NCI-H748 (cell line): ENCODE data around the gene SMAD1.
A peak's percentile ranks its signal among the peaks of the same experiment; 100 is the strongest.

ENCODE experiments used
- DNase-seq: peaks from one replicate; lab custom pipeline; 2025; ENCODE audit not compliant: unreplicated experiment; lab: John Stamatoyannopoulos, UW

The SMAD1 gene

DNA sequence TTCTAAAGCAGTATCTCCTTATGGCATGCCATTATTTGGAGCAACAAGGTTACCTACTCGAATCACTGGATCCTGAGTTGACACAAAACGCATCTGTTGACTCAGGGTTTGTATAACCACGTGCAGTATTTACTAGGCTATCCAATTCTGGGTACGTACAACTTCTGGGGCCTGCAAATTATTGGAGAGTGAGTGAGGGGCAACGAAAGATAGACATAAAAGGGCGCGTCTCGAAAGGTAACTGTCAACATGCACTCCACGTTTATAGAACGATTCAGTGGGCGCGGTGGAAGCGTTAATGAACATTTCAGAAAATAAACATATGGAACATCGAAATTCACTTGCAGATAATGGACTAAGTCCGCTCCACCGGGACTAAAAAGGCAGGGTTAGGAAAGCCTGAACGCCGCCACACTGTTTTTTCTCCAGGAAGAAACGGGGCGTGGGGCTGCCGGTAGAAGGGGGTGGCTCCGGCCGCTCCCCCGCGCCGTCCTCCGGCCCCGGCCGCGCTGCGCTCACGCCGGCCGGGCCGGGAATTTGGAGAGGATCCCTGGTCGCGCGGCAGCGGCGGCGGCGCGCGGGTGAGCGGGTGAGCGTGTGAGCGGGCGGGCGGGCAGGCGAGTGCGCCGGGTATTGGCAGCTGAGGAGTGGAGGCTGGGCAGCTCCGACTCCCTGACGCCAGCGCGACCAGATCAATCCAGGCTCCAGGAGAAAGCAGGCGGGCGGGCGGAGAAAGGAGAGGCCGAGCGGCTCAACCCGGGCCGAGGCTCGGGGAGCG lies at the start of gene SMAD1:
SMAD1 (plus strand) TSS at position 690 of the 778 bp plus-strand sequence. CDS start 32,761 bp downstream, outside the sequence.
- peak; percentile 75 for DNase-seq

DNA sequence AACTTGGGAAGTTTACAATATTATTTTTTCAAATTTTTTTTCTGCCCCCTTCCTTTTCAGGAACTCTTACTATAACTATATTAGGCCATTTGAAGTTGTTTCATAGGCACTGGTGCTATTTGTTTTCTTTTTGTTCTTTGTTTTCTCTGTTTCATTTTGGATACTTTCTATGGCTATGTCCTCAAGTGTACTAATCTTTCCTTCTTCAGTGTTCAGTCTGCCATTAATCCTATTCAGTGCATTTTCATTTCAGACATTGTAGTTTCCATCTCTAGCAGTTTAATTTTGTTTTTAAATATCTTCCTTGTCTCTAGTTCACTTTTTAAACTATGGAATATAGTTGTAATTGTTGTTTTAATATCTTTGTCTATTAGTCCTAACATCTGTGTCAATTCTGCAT lies 48.0 kb upstream of the SMAD1 start:
- no peak for DNase-seq

DNA sequence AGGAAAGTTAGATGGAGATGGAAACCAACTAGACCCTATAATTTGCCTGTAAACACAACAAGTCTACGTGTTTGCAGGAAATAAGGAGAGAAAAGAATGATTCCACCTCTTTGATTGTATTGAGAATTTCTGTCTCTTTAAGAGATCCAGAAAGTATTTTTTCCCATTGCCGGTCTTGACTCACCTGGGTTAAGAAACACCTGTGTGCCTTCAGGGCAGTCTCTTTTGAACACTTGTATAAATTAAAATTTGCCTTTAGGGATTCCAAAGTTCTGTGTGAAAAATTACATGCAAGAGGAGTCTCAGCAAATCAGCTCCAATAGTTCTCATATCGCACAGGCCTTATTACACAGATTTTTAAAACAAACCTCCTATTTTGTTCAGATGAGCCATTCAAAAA lies 46.0 kb upstream of the SMAD1 start:
- DNase-seq = no peak

DNA sequence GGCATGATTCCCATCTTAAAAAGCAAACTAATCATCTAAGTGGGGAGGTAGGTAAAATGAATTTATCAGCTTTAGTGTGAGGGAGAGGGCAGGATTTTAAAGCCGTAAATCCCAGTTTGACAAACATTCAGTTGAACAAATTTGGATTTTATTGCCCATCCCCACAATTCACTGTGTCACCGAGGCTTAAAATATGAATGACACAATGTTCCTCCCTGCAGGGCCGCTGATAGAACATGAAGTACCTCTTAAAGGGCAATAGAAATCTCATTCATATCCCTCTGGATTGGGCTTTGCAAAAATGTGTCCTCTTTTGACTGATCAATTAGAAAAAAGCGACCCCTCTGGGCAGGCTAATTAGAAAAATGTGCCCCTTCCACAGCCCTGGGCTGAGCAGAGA lies 45.5 kb upstream of the SMAD1 start:
- no peak for DNase-seq

DNA sequence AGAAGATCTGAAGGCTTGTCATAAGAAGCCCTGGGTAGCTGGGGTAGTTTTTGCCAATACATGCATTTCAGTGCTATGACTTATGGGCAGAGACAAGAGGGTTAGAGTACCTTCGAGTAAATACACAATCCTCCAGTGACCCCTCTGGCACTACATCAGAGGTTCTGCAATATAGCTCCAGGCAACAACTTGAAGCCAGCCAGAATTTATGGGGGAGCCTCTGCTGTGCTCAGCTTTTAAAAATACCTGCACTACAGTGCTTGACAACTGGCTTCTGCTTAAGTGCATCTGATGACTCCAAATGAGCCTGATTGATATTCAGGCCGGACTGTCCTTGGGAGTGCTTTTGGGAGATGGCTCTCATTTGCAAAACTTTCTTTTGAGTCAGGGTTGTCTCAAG lies 44.9 kb upstream of the SMAD1 start:
- DNase-seq = no peak

DNA sequence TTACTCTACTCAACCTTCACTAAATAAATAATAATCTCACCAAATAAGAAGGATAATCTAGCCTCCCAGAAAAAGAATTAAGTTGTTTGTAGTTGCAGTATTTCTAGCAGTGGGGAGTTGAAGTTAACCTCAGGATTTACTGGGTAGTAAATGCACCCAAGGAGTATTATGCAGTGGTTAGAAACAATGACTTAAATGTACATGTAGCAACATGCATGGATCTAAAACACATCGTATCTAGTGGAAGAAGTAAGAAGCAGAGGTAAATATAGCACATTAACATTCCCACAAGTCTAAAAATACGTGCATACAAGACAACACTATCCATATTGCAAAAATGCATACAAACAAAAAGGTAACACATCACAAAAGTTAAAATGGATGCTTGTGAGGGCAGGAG lies 44.2 kb upstream of the SMAD1 start:
- no peak for DNase-seq

GRCh38 chr4:145438298-145438697 lies 43.4 kb upstream of the SMAD1 start:
- no peak for DNase-seq

DNA sequence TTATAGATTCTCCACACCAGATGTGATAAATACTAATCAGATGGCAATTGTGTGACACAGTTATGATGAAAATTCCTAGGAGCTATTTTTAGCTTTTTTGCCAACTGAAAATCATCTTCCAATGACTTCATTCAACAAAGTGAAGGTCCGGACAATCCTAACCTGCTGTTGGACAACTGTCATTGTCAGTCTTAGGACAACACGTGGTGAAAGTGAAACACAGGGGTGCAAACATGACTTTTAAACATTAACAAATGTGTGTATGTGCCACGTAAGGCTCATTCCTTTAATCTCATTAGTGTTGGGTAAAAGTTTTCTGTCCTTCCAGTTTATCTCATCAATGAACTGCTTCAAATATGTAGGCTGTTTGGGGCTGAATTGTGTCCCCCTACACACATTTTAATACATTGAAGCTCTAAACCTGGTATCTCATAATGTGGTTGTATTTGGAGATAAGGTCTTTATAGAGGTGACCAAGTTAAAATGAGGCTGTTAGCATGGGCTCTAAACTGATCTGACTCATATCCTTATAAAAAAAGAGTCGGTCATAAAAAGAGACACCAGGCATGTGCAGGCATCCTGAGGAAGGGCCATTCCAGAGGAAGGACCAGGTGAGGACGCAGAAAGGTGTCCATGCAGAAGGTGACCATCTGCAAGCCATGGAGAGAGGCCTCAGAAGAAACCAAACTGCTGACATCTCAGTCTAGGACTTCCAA lies 41.2 kb upstream of the SMAD1 start:
- DNase-seq = no peak

GRCh38 chr4:145446184-145446583 lies 35.5 kb upstream of the SMAD1 start:
- no peak for DNase-seq

- DNase-seq = no peak
Measured at GRCh38 chr4:145451895-145452294, 29.8 kb upstream of the SMAD1 start.

GRCh38 chr4:145452447-145453162 lies 29.0 kb upstream of the SMAD1 start:
- DNase-seq = no peak

- DNase-seq = no peak
Measured at GRCh38 chr4:145453163-145453520, 28.5 kb upstream of the SMAD1 start.

GRCh38 chr4:145473203-145473602 lies 8.4 kb upstream of the SMAD1 start:
- no peak for DNase-seq

- no peak for DNase-seq
Measured at GRCh38 chr4:145480257-145480656, 1.4 kb upstream of the SMAD1 start.

DNA sequence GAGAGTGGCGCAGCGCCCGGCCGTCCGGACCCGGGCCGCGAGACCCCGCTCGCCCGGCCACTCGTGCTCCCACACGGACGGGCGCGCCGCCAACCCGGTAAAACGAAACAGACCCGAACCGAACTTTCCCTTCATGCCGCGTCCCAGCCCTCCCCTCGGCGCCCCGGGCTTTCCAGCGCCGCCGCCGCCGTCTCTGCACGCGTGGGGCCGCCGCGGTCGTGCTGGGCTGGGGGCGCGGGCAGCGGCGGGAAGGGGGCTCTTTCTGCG lies 222 bp downstream of the SMAD1 start:
- no peak for DNase-seq

DNA sequence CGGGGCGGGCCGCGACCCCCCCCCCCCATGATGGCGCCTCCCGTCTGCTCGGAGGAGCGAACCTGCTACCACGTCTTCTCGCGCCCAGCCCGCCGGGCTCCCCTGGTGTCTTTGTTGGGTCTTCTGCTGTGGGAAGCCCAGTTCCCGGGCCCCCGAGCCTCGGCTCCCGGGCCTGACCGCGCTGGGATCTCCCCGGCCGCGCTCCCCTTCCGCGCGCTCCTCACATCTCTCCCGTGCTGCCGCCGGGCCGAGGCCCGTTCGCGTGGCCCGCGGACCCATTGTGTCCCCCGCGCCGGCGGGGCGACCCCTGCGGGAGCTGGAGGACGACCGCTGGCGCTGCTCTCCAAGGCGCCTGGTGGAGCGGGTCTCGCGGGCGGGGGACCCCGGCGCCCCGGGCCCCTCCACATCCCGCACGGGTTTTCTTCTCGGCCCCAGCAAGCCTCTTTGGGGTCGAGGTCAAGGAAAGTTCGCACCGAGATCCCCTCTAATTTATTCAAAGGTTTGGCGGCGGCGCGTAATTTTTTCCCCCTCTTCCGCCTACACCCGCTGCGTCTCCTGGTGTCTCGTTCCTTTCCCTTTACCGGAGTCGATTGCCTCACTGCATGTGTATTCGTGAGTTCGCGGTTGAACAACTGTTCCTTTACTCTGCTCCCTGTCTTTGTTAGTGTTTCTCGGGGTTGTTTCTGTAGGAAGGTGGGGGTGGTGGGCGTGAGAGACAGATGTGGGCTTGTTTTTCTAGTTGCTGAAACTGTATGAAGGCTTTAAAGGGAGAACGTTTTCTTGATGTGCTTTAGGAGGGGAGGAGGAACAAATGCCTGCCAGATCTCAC lies 770 bp downstream of the SMAD1 start:
- DNase-seq = peak; percentile 68

DNA sequence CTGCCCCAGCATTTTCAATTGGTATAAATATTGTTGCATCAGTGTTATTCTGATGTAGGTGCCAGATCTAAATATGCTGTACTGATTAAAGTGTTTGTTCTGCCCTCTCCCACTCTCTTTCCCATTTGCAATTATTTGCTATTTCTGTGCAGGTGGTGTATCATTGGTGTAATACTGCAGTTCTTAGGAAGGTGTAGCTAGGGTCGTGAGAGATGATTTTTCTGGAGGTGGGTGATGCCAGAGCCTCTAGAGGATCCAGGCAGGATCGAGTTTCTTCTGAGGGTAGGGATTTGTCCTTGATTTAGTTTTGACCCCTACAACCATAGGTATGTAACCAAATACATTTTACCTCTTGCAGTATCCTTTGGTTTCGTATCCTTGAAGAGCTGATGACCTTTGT lies 1.9 kb downstream of the SMAD1 start:
- DNase-seq = peak; percentile 45

DNA sequence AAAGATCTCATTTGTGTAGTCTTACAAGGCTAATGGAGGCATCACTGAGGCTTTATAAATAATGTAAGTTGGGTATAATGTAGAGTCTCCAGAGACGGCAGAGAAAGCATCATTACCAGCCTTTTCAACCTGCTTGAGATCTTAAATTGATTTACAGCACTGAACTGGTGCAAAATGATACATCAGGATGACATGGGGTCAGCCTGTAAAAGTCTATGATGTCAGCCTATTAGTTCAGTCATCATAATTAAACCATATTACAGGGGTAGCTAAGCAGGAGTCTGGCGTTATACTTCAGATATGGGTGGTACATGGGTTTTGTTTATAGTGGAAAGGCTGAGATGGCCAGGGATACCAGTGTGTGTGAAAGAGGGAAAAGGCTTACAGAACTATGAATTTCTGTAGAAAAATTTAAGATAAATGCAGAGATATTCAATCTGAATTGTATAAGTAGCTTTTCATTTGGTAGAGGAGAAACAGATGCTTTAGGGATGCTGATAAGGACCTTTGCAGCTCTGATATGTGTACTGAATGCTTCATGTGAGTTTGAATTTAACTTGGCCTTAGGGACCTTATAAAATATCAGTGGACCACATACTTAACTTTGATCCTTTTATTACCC lies 2.7 kb downstream of the SMAD1 start:
- DNase-seq = peak; percentile 65

GRCh38 chr4:145485120-145485519 lies 3.5 kb downstream of the SMAD1 start:
- DNase-seq = no peak

GRCh38 chr4:145486603-145487002 lies 5.0 kb downstream of the SMAD1 start:
- no peak for DNase-seq

GRCh38 chr4:145487631-145488030 lies 6.0 kb downstream of the SMAD1 start:
- DNase-seq = no peak
